Neural progenitor cell (in vitro differentiated cells): Measurements from ENCODE around the gene HAL. TPM values are rescaled to one million over a fixed set of nuclear protein-coding genes. Genes with fewer than 3 reads are reported as not detected.
A peak's percentile ranks its signal among the peaks of the same experiment; 100 is the strongest.

Experiments used
- DNase-seq: peaks from one replicate; pipeline ENCODE4 v3.0.0-alpha.2; 2016; ENCODE audit warnings: low spot score
- H2AFZ ChIP-seq: fragments of 200-600 bp; sonication (generic); replicated peaks from 2 replicates; pipeline ENCODE4 v1.6.1; 2016; ENCODE audit warnings: antibody characterized with exemption
- H3F3A ChIP-seq: fragments of 200-600 bp; sonication (generic); 2 replicates; pipeline ENCODE4 v1.6.1; 2016; ENCODE audit warnings: antibody characterized with exemption, low read depth
- H3K27ac ChIP-seq: fragments of 200-600 bp; sonication (generic); 2 replicates; pipeline ENCODE4 v1.5.1; 2016; ENCODE audit warnings: mild to moderate bottlenecking
- H3K27me3 ChIP-seq: fragments of 200-600 bp; sonication (generic); 2 replicates; pipeline ENCODE4 v1.6.1; 2016; ENCODE audit warnings: mild to moderate bottlenecking, moderate library complexity
- H3K36me3 ChIP-seq: fragments of 200-600 bp; sonication (generic); 2 replicates; pipeline ENCODE4 v1.5.1; 2016
- H3K4me1 ChIP-seq: fragments of 200-600 bp; sonication (generic); 2 replicates; pipeline ENCODE4 v1.6.1; 2016; ENCODE audit warnings: mixed run types
- H3K4me2 ChIP-seq: fragments of 200-600 bp; sonication (generic); 2 replicates; pipeline ENCODE4 v1.6.1; 2016
- H3K4me3 ChIP-seq: fragments of 200-600 bp; sonication (generic); 2 replicates; pipeline ENCODE4 v1.5.1; 2016
- H3K79me2 ChIP-seq: fragments of 200-600 bp; sonication (generic); 2 replicates; pipeline ENCODE4 v1.6.1; 2016; ENCODE audit warnings: low read depth
- H3K9ac ChIP-seq: fragments of 200-600 bp; sonication (generic); 2 replicates; pipeline ENCODE4 v1.6.1; 2016
- H3K9me3 ChIP-seq: fragments of 200-600 bp; sonication (generic); 2 replicates; pipeline ENCODE4 v1.5.1; 2016; ENCODE audit warnings: low read depth
- H4K20me1 ChIP-seq: fragments of 200-600 bp; sonication (generic); 2 replicates; pipeline ENCODE4 v1.6.1; 2016; ENCODE audit warnings: low read depth
- H3K27ac Mint-ChIP-seq: 3 replicates; pipeline ENCODE4 v1.8.0; 2021; ENCODE audit warnings: mixed read lengths
- H3K27me3 Mint-ChIP-seq: 2 replicates; pipeline ENCODE4 v1.8.0; 2022; ENCODE audit warnings: low read depth, mild to moderate bottlenecking, inconsistent platforms, moderate library complexity, mixed read lengths; ENCODE audit not compliant: insufficient read depth
- H3K36me3 Mint-ChIP-seq: 3 replicates; pipeline ENCODE4 v1.8.0; 2021; ENCODE audit warnings: mixed read lengths
- H3K4me1 Mint-ChIP-seq: 3 replicates; pipeline ENCODE4 v1.8.0; 2021; ENCODE audit warnings: mixed read lengths
- H3K4me3 Mint-ChIP-seq: 3 replicates; pipeline ENCODE4 v1.8.0; 2021; ENCODE audit warnings: mild to moderate bottlenecking, moderate library complexity, mixed read lengths
- H3K9me3 Mint-ChIP-seq: 3 replicates; pipeline ENCODE4 v1.8.0; 2020; ENCODE audit warnings: mixed read lengths
- EZH2 ChIP-seq: fragments of 200-600 bp; sonication (generic); IDR thresholded peaks from 2 replicates; pipeline ENCODE4 v1.6.1; 2017; ENCODE audit warnings: antibody characterized with exemption, mild to moderate bottlenecking, moderate library complexity
- EZH2phosphoT487 ChIP-seq: fragments of 200-600 bp; sonication (generic); IDR thresholded peaks from 2 replicates; pipeline ENCODE4 v1.6.1; 2017; ENCODE audit warnings: antibody characterized with exemption
- total RNA-seq: library from RNA; depleted of rRNA; stranded (reverse); fragments of >200 nt; gene quantifications from 2 replicates; pipeline ENCODE4 v1.2.3, GENCODE V29; 2015; ENCODE audit warnings: low replicate concordance
- TF ChIP-seq, protein P1 (sequence below): fragments of 200-600 bp; sonication (generic); IDR thresholded peaks from 2 replicates; pipeline ENCODE4 v1.5.1; 2017; ENCODE audit warnings: antibody characterized with exemption, mild to moderate bottlenecking

HAL gene
- total RNA-seq, 1 donor from 2014 or later: 0.06 TPM

DNA sequence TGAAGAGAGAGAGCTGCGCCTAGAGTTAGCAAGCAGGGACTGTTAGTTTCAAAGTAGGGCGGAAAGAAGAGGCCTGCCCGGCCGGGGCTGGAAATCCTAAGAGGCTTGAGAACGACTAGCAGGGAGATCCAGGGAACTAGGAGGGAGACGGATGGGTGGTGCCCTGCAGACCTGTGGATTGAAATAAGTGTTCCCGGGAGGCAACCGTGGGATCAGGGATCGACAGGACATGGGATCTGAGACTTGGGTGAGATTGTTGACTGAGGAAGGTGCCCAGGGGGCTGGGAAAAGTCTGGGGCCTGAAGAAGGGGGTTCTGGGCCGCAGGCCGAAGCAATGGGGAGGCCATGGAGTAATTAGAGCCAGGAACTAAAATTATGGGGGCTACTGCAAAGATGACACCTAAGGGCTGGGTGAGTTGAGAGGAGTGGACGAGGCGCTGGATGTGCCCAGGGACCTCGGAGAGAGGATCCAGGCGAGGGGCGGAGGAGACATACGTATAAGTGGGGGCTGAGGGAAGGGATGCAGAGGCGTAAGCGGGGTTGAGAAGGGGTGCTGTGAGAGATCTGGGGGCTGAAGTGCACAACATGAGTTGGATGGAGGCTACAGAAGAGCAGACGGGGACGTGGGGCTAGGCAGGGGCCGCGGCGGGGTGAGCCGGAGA is 38.6 kb upstream of the HAL start:
- DNase-seq: peak; percentile 60
- peaks cover 24% of the 10 kb centered on the region for H3K4me1 ChIP-seq
- peak overlapping the region; percentile 88 for H3K4me2 ChIP-seq
- H3K9ac ChIP-seq: peak overlapping the region; percentile 69
- H3K36me3 ChIP-seq: no peaks in the 10 kb centered on the region
- Mint-ChIP-seq H3K27me3 (no peaks in the 10 kb centered on the region), H3K4me3 (no peak overlapping the region), H3K4me1 (peaks cover 7% of the 10 kb centered on the region), H3K9me3 (no peaks in the 10 kb centered on the region), H3K36me3 (no peaks in the 10 kb centered on the region), H3K27ac (no peak overlapping the region)
- no peak for TF ChIP-seq EZH2
- TF ChIP-seq, protein P1, sequence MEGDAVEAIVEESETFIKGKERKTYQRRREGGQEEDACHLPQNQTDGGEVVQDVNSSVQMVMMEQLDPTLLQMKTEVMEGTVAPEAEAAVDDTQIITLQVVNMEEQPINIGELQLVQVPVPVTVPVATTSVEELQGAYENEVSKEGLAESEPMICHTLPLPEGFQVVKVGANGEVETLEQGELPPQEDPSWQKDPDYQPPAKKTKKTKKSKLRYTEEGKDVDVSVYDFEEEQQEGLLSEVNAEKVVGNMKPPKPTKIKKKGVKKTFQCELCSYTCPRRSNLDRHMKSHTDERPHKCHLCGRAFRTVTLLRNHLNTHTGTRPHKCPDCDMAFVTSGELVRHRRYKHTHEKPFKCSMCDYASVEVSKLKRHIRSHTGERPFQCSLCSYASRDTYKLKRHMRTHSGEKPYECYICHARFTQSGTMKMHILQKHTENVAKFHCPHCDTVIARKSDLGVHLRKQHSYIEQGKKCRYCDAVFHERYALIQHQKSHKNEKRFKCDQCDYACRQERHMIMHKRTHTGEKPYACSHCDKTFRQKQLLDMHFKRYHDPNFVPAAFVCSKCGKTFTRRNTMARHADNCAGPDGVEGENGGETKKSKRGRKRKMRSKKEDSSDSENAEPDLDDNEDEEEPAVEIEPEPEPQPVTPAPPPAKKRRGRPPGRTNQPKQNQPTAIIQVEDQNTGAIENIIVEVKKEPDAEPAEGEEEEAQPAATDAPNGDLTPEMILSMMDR: no peak
- no peak for TF ChIP-seq EZH2phosphoT487
- peaks cover 12% of the 10 kb centered on the region for H3F3A ChIP-seq
- no peaks in the 10 kb centered on the region for H3K27me3 ChIP-seq
- H2AFZ ChIP-seq: peak overlapping the region; percentile 74
- peaks cover 51% of the 10 kb centered on the region for H3K79me2 ChIP-seq
- H3K9me3 ChIP-seq: no peaks in the 10 kb centered on the region
- H4K20me1 ChIP-seq: peaks cover 22% of the 10 kb centered on the region
- H3K27ac ChIP-seq: peak overlapping the region; percentile 22
- H3K4me3 ChIP-seq: peak overlapping the region; percentile 86

DNA sequence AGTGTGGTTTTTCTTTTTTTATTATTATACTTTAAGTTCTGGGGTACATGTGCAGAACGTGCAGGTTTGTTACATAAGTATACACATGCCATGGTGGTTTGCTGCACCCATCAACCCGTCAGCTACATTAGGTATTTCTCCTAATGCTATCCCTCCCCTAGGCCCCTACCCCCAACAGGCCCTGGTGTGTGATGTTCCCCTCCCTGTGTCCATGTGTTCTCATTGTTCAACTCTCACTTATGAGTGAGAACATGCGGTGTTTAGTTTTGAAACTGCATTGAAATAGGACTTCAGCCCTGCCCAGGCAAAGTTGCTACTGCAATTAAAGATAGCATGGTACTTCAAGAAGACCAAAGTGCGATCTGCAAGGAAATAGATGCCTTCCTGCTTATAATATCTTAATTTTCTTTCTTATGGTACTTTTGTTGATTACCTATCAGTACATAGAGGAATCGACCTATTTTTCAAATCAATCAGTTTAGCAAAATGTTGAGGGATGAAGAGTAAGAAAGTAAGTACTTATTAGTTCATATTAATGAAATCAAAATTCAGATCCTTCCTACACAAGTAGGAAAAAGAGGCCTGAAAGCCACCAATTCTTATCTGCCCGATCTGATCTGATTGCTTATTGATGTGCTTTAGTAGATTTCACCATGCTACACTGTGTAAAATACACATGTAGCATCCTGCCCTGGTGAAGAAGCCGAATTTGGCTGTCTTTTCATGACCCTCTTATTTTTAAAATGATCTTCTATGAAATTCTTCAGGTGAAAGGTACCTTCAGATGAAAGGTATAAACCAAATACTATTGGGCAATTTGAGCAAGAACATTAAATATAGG is 37.6 kb upstream of the HAL start:
- Histone ChIP-seq H3K9me3 (no peaks in the 10 kb centered on the region), H3K79me2 (peaks cover 60% of the 10 kb centered on the region), H3F3A (peaks cover 12% of the 10 kb centered on the region), H3K9ac (peak overlapping the region; percentile 69), H3K27ac (no peak overlapping the region), H3K4me1 (peaks cover 24% of the 10 kb centered on the region), H3K4me3 (peak overlapping the region; percentile 86), H3K4me2 (peak overlapping the region; percentile 88), H2AFZ (no peak overlapping the region), H3K36me3 (no peaks in the 10 kb centered on the region), H3K27me3 (no peaks in the 10 kb centered on the region), H4K20me1 (peaks cover 28% of the 10 kb centered on the region)
- Mint-ChIP-seq H3K27me3 (no peaks in the 10 kb centered on the region), H3K4me1 (peaks cover 7% of the 10 kb centered on the region), H3K9me3 (no peaks in the 10 kb centered on the region), H3K4me3 (peak overlapping the region; percentile 41), H3K27ac (no peak overlapping the region), H3K36me3 (no peaks in the 10 kb centered on the region)
- DNase-seq: no peak
- TF ChIP-seq EZH2phosphoT487: no peak
- TF ChIP-seq, protein P1: no peak
- TF ChIP-seq EZH2: no peak

DNA sequence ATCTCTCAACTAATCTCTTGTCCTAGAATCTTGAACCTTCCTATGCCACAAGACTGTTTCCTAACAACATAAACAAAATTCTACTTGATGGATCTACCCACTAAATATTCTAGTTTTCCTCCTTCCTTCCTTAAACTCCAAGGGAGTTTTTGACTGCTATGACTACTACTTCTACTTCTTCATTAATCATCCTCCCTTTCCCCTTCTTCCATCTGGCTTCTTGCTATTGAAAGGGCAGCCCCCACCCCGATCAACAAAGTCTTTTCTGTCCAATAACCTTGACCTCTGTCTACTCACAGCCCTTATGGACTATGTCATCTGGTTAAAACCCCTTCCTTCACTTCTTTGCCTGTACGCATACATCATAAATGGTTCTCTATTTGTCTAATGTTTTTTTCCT is 33.7 kb upstream of the HAL start:
- peaks cover 10% of the 10 kb centered on the region for H3K36me3 Mint-ChIP-seq
- Histone ChIP-seq H3K27me3 (no peaks in the 10 kb centered on the region), H3K9ac (no peak overlapping the region), H3K27ac (no peak overlapping the region), H3F3A (peaks cover 6% of the 10 kb centered on the region), H2AFZ (no peak overlapping the region), H3K4me2 (no peak overlapping the region), H3K4me3 (no peak overlapping the region), H3K36me3 (peaks cover 12% of the 10 kb centered on the region), H3K79me2 (peaks cover 58% of the 10 kb centered on the region), H3K4me1 (peaks cover 24% of the 10 kb centered on the region), H4K20me1 (peaks cover 28% of the 10 kb centered on the region), H3K9me3 (no peaks in the 10 kb centered on the region)
- peaks cover 7% of the 10 kb centered on the region for H3K4me1 Mint-ChIP-seq
- no peak overlapping the region for H3K27ac Mint-ChIP-seq
- no peak for TF ChIP-seq EZH2phosphoT487
- TF ChIP-seq, protein P1: no peak
- no peak for TF ChIP-seq EZH2
- H3K4me3 Mint-ChIP-seq: no peak overlapping the region
- no peaks in the 10 kb centered on the region for H3K9me3 Mint-ChIP-seq
- DNase-seq: no peak
- H3K27me3 Mint-ChIP-seq: no peaks in the 10 kb centered on the region
